IMR-90 (cell line): Measurements from ENCODE around the gene FCRLA. TPM values are rescaled to one million over a fixed set of nuclear protein-coding genes. Genes with fewer than 3 reads are reported as not detected.
"Not testable (repeated sequence)": the region's sequence is repeated elsewhere in the genome, so short reads cannot be mapped to it uniquely, and the experiment has no call there.

Experiments
- ATAC-seq: fragments of 200-7000 bp; cut with Tn5 transposase; 2 replicates; pipeline ENCODE4 v1.9.1; 2020; ENCODE audit warnings: low read depth, mild to moderate bottlenecking, moderate library complexity
- BruUV-seq: library from RNA; stranded (reverse); fragments of 400-500 nt; replicated peaks from 2 replicates; lab custom pipeline; 2021; lab: Mats Ljungman, UMichigan
- CTCF ChIA-PET: fragments of 300-600 bp; formaldehyde crosslinking; extraction: SDS; loops from one replicate; lab custom pipeline; 2021; ENCODE audit warnings: antibody characterized with exemption; lab: Yijun Ruan, JAX
- POLR2A ChIA-PET: fragments of 300-600 bp; sonication (Branson Sonifier 250); formaldehyde crosslinking; loops from one replicate; lab custom pipeline; 2022; ENCODE audit warnings: antibody characterized with exemption; ENCODE audit not compliant: unreplicated experiment; lab: Charles Lee
- DNase-seq: peaks from one replicate; pipeline ENCODE4 v3.0.0; 2013
- H2AFZ ChIP-seq: replicated peaks from 2 replicates; pipeline ENCODE3; 2013; ENCODE audit warnings: low read length, mild to moderate bottlenecking; ENCODE audit not compliant: poor library complexity
- H2AK5ac ChIP-seq: 2 replicates; pipeline ENCODE4 v1.6.1; 2013; ENCODE audit warnings: low read depth, low read length, inconsistent platforms
- H2AK9ac ChIP-seq: replicated peaks from 2 replicates; pipeline ENCODE3; 2013; ENCODE audit warnings: mild to moderate bottlenecking, low read depth, low read length, moderate library complexity; ENCODE audit not compliant: poor library complexity
- H2BK120ac ChIP-seq: 2 replicates; pipeline ENCODE4 v1.6.1; 2013; ENCODE audit warnings: low read depth, low read length, inconsistent platforms
- H2BK15ac ChIP-seq: 3 replicates; pipeline ENCODE4 v1.6.1; 2013; ENCODE audit warnings: low read depth, low read length, inconsistent platforms
- H2BK20ac ChIP-seq: 2 replicates; pipeline ENCODE4 v1.6.1; 2013; ENCODE audit warnings: low read depth, mild to moderate bottlenecking, inconsistent platforms, low read length, moderate library complexity
- H2BK5ac ChIP-seq: 2 replicates; pipeline ENCODE4 v1.6.1; 2013; ENCODE audit warnings: mild to moderate bottlenecking, low read depth, low read length, inconsistent platforms; ENCODE audit not compliant: poor library complexity, severe bottlenecking
- H3K14ac ChIP-seq: replicated peaks from 2 replicates; pipeline ENCODE4 v1.6.1; 2013; ENCODE audit warnings: low read depth, low read length, inconsistent platforms
- H3K18ac ChIP-seq: 2 replicates; pipeline ENCODE4 v1.6.1; 2013; ENCODE audit warnings: low read depth, low read length, control low read depth
- H3K23ac ChIP-seq: 2 replicates; pipeline ENCODE4 v1.6.1; 2013; ENCODE audit warnings: low read depth, low read length, inconsistent platforms
- H3K27ac ChIP-seq: 2 replicates; pipeline ENCODE4 v1.5.1; 2013; ENCODE audit warnings: mild to moderate bottlenecking, control low read depth, low read length; ENCODE audit not compliant: insufficient read depth
- H3K27me3 ChIP-seq: 2 replicates; pipeline ENCODE4 v1.6.1; 2013; ENCODE audit warnings: low read length; ENCODE audit not compliant: control insufficient read depth, insufficient read depth
- H3K36me3 ChIP-seq: 2 replicates; pipeline ENCODE4 v1.6.1; 2013; ENCODE audit warnings: low read length, mixed read lengths; ENCODE audit not compliant: control insufficient read depth, insufficient read depth
- H3K4ac ChIP-seq: 2 replicates; pipeline ENCODE4 v1.6.1; 2013; ENCODE audit warnings: low read depth, low read length, inconsistent platforms
- H3K4me1 ChIP-seq: 2 replicates; pipeline ENCODE4 v1.6.1; 2013; ENCODE audit warnings: low read length, mixed read lengths; ENCODE audit not compliant: control insufficient read depth, insufficient read depth
- H3K4me2 ChIP-seq: 2 replicates; pipeline ENCODE4 v1.6.1; 2013; ENCODE audit warnings: low read depth, mild to moderate bottlenecking, control low read depth, low read length, moderate library complexity
- H3K4me3 ChIP-seq: 2 replicates; pipeline ENCODE4 v1.5.1; 2013; ENCODE audit warnings: low read depth, mild to moderate bottlenecking, control low read depth, low read length, moderate library complexity; ENCODE audit not compliant: insufficient read depth
- H3K56ac ChIP-seq: 2 replicates; pipeline ENCODE4 v1.6.1; 2013; ENCODE audit warnings: low read length, inconsistent platforms; ENCODE audit not compliant: insufficient read depth; ENCODE audit errors: extremely low read depth
- H3K79me1 ChIP-seq, 2 experiments: 2 replicates each; pipeline ENCODE4 v1.6.1; 2013; ENCODE audit warnings: low read length in 2 of 2, inconsistent platforms in 1 of 2, low read depth in 1 of 2
- H3K9ac ChIP-seq: 2 replicates; pipeline ENCODE4 v1.6.1; 2013; ENCODE audit warnings: low read depth, low read length, control low read depth
- H3K9me1 ChIP-seq: 2 replicates; pipeline ENCODE4 v1.6.1; 2013; ENCODE audit warnings: low read length, inconsistent platforms; ENCODE audit not compliant: insufficient read depth
- H3K9me3 ChIP-seq: 2 replicates; pipeline ENCODE4 v1.6.1; 2013; ENCODE audit warnings: low read length; ENCODE audit not compliant: control insufficient read depth, insufficient read depth
- H4K20me1 ChIP-seq: 2 replicates; pipeline ENCODE4 v1.6.1; 2013; ENCODE audit warnings: low read length, inconsistent platforms; ENCODE audit not compliant: insufficient read depth
- H4K5ac ChIP-seq: 2 replicates; pipeline ENCODE4 v1.6.1; 2013; ENCODE audit warnings: mild to moderate bottlenecking, low read depth, low read length, control low read depth
- H4K8ac ChIP-seq, 2 experiments: 2 replicates each; pipeline ENCODE4 v1.6.1; 2013; ENCODE audit warnings: low read depth in 2 of 2, low read length in 2 of 2, control low read depth in 1 of 2, inconsistent platforms in 1 of 2
- H4K91ac ChIP-seq: 2 replicates; pipeline ENCODE4 v1.6.1; 2013; ENCODE audit warnings: low read depth, low read length, inconsistent platforms; ENCODE audit not compliant: insufficient read depth
- CEBPB ChIP-seq: IDR thresholded peaks from 2 replicates; pipeline ENCODE4 v1.6.1; 2012; ENCODE audit warnings: low read depth, low read length, improper control_type of control experiment
- MAFK ChIP-seq: IDR thresholded peaks from 2 replicates; pipeline ENCODE4 v1.6.1; 2012; ENCODE audit warnings: low read depth, low read length, improper control_type of control experiment
- NFE2L2 ChIP-seq: fragments of 150-350 bp; IDR thresholded peaks from 2 replicates; pipeline ENCODE4 v1.6.1; 2016; ENCODE audit warnings: low read depth, mild to moderate bottlenecking, low read length
- WGBS, 2 experiments: methylation state at CpG; one replicate each; pipeline versions ENCODE4 v1.1.5 to v1.1.7; 2013; ENCODE audit warnings: missing lambda C conversion rate in 2 of 2; ENCODE audit not compliant: insufficient read length in 1 of 2; ENCODE audit errors: extremely low coverage in 2 of 2; 5-methylcytosine and 5-hydroxymethylcytosine counted together
- dilution Hi-C: fragments of 300-500 bp; cut with HindIII; formaldehyde crosslinking; loops from one replicate; pipeline ENCODE4 v1.14.3; 2018; ENCODE audit warnings: low sequenced_read_pairs; ENCODE audit not compliant: unreplicated experiment
- in situ Hi-C: fragments of 300-500 bp; cut with MboI; formaldehyde crosslinking; loops from 3 replicates; pipeline ENCODE4 v1.14.3; 2019; ENCODE audit warnings: low sequenced_read_pairs, inconsistent platforms, mixed read lengths
- intact Hi-C: fragments of 100-400 bp; cut with micrococcal nuclease; formaldehyde crosslinking; loops from 2 replicates; pipeline ENCODE4 v1.10.0; 2022
- polyA plus RNA-seq, 3 experiments: library from polyadenylated mRNA; depleted of rRNA; stranded (reverse); fragments of >200 nt; gene quantifications; 2 replicates each; pipeline ENCODE4 v1.2.3, GENCODE V29; 2012; ENCODE audit warnings: low replicate concordance in 1 of 3
- total RNA-seq: library from RNA; depleted of rRNA; stranded (reverse); fragments of >200 nt; gene quantifications from 2 replicates; pipeline ENCODE4 v1.2.3, GENCODE V29; 2012

Gene FCRLA
- total and polyA plus RNA-seq, 2 of the 4 experiments (the other 2 are of a cell fraction): 0.36 TPM

- no peak overlapping the region for H2AK9ac ChIP-seq
- no TSS peak for BruUV-seq
- 0 out of 3 replicates have a peak overlapping the region, but pooled peaks have one; percentile 7 for H2BK15ac ChIP-seq
- no peak overlapping the region; the same call in 1 of the 2 replicates for H2BK120ac ChIP-seq
- ChIA-PET POLR2A (no interaction called here), CTCF (no interaction called here)
- H3K56ac ChIP-seq: no peak overlapping the region
- H2AK5ac ChIP-seq: peak overlapping the region; percentile 28; the same call in 1 of the 2 replicates
- H3K79me1 ChIP-seq: peaks cover 3 to 13% of the 10 kb centered on the region in 2 experiments; a peak in 1 of 4 replicates
- H3K4ac ChIP-seq: no peak overlapping the region
- dilution Hi-C loops: no loop called here
- no peak overlapping the region for H2BK20ac ChIP-seq
- DNase-seq: no peak
- 86% methylated on average over 1 of the region's 8 CpGs; no CpG with 5 or more reads in 1 of the 2 experiments for WGBS, 2 experiments
- in situ Hi-C loops: no loop called here
- H3K4me3 ChIP-seq: no peak overlapping the region
- no peaks in the 10 kb centered on the region for H4K20me1 ChIP-seq
- no peaks in the 10 kb centered on the region for H3K27me3 ChIP-seq
- ATAC-seq: no peak
- no peak overlapping the region for H3K9ac ChIP-seq
- H4K5ac ChIP-seq: no peak overlapping the region
- H3K27ac ChIP-seq: no peak overlapping the region
- no peak overlapping the region for H2BK5ac ChIP-seq
- H2AFZ ChIP-seq: peak overlapping the region; percentile 37
- H3K18ac ChIP-seq: no peak overlapping the region
- H3K9me1 ChIP-seq: peaks cover 22% of the 10 kb centered on the region
- H3K23ac ChIP-seq: no peak overlapping the region
- H3K36me3 ChIP-seq: no peaks in the 10 kb centered on the region
- no peak overlapping the region for H3K4me2 ChIP-seq
- peaks cover 2% of the 10 kb centered on the region for H3K4me1 ChIP-seq
- no peaks in the 10 kb centered on the region for H3K9me3 ChIP-seq
- H3K14ac ChIP-seq: no peak overlapping the region
- intact Hi-C loops: no loop called here
- H4K91ac ChIP-seq: no peak overlapping the region
- no peak overlapping the region for H4K8ac ChIP-seq
- TF ChIP-seq MAFK (no peak), NFE2L2 (no peak), CEBPB (no peak)
Observed at GRCh38 chr1:161723459-161724141, 16.6 kb downstream of the FCRLA start.

- H4K91ac ChIP-seq: peak overlapping the region; percentile 32; the same call in 1 of the 2 replicates
- H3K4me3 ChIP-seq: peak overlapping the region; percentile 98
- DNase-seq, BruUV-seq, ATAC-seq, H3K4me1 ChIP-seq, H3K18ac ChIP-seq, H4K20me1 ChIP-seq, H3K56ac ChIP-seq, intact Hi-C loops, H3K36me3 ChIP-seq, H3K9me3 ChIP-seq, dilution Hi-C loops, H3K27me3 ChIP-seq, POLR2A ChIA-PET: not testable (repeated sequence)
- WGBS, 2 experiments: 19 to 100% methylated on average over 2 to 7 of the region's 22 CpGs
- H3K27ac ChIP-seq: peak overlapping the region; percentile 91; the same call in 1 of the 2 replicates
- H2BK15ac ChIP-seq: peak overlapping the region; percentile 65; the same call in 1 of the 3 replicates
- peak overlapping the region; percentile 94 for H3K23ac ChIP-seq
- H4K5ac ChIP-seq: peak overlapping the region; percentile 33
- H2AK9ac ChIP-seq: peak overlapping the region; percentile 80
- H2BK5ac ChIP-seq: peak overlapping the region; percentile 63
- H2AK5ac ChIP-seq: peak overlapping the region; percentile 88
- CTCF ChIA-PET: interaction anchor here (1.0 to 2.0 kb wide), 2 partner anchors 10 to 16 kb away, joined by 5 to 8 read pairs; no protein-coding TSS in a partner anchor
- peak overlapping the region; percentile 81 for H3K14ac ChIP-seq
- peak overlapping the region; percentile 95 for H2AFZ ChIP-seq
- in situ Hi-C loops: loop anchor here (25.0 kb wide), 1 partner anchor 88 kb away; the partner anchor contains the start of gene FCGR3B
- H2BK20ac ChIP-seq: peak overlapping the region; percentile 21; the same call in 1 of the 2 replicates
- peaks cover 22% of the 10 kb centered on the region for H3K9me1 ChIP-seq
- H3K9ac ChIP-seq: peak overlapping the region; percentile 87; the same call in 1 of the 2 replicates
- peak overlapping the region; percentile 71 to 85; a peak in 3 of 4 replicates for H4K8ac ChIP-seq
- peak overlapping the region; percentile 32 for H2BK120ac ChIP-seq
- peak overlapping the region; percentile 92 for H3K4ac ChIP-seq
- peak overlapping the region; percentile 90 for H3K4me2 ChIP-seq
- H3K79me1 ChIP-seq: peaks cover 3 to 13% of the 10 kb centered on the region in 2 experiments; a peak in 1 of 4 replicates
Observed at GRCh38 chr1:161725258-161725907, 18.4 kb downstream of the FCRLA start.
